ENCODE results near the gene ZNF487.
"Not testable (repeated sequence)": the region's sequence is repeated elsewhere in the genome, so short reads cannot be mapped to it uniquely, and the experiment has no call there.

ZNF487 gene

GRCh38 chr10:43430926-43431663, 5.8 kb upstream of the ZNF487 start:
- H3K36me3 ChIP-seq (ENCODE audit: control insufficient read depth in 1 of 2, insufficient read depth in 2 of 2, low read length in 2 of 2) = no peaks in the 10 kb centered on the region
- H3K9ac ChIP-seq (ENCODE audit: low read depth in 1 of 2, low read length in 2 of 2) = no peak overlapping the region
- H3K4me3 ChIP-seq (ENCODE audit: low read depth in 1 of 2, low read length in 2 of 2) = no peak overlapping the region
- no peaks in the 10 kb centered on the region for H3K27me3 ChIP-seq (ENCODE audit: control insufficient read depth in 1 of 2, insufficient read depth in 2 of 2, low read length in 2 of 2)
- H3K27ac ChIP-seq (ENCODE audit: low read depth, low read length) = no peak overlapping the region
- no peaks in the 10 kb centered on the region for H3K4me1 ChIP-seq (ENCODE audit: control insufficient read depth in 1 of 2, insufficient read depth in 2 of 2, low read length in 2 of 2)
- H3K9me3 ChIP-seq (ENCODE audit: control insufficient read depth in 1 of 2, low read length in 2 of 2) = no peaks in the 10 kb centered on the region

GRCh38 chr10:43437141-43437870, 395 bp downstream of the ZNF487 start:
- peak overlapping the region; percentile 93 to 98 for H3K9ac ChIP-seq (ENCODE audit: low read depth in 1 of 2, low read length in 2 of 2)
- H3K9me3 ChIP-seq (ENCODE audit: control insufficient read depth in 1 of 2, low read length in 2 of 2) = no peaks in the 10 kb centered on the region
- H3K27me3 ChIP-seq (ENCODE audit: control insufficient read depth in 1 of 2, insufficient read depth in 2 of 2, low read length in 2 of 2) = no peaks in the 10 kb centered on the region
- peak overlapping the region; percentile 99 for H3K27ac ChIP-seq (ENCODE audit: low read depth, low read length)
- H3K4me3 ChIP-seq (ENCODE audit: low read depth in 1 of 2, low read length in 2 of 2) = peak overlapping the region; percentile 92 to 95
- H3K4me1 ChIP-seq (ENCODE audit: control insufficient read depth in 1 of 2, insufficient read depth in 2 of 2, low read length in 2 of 2) = peaks cover 0 to 4% of the 10 kb centered on the region in 2 donors
- no peaks in the 10 kb centered on the region for H3K36me3 ChIP-seq (ENCODE audit: control insufficient read depth in 1 of 2, insufficient read depth in 2 of 2, low read length in 2 of 2)

GRCh38 chr10:43440463-43441134, 3.7 kb downstream of the ZNF487 start:
- Histone ChIP-seq H3K36me3 (ENCODE audit: control insufficient read depth in 1 of 2, insufficient read depth in 2 of 2, low read length in 2 of 2) (no peaks in the 10 kb centered on the region), H3K9ac (ENCODE audit: low read depth in 1 of 2, low read length in 2 of 2) (no peak overlapping the region), H3K4me3 (ENCODE audit: low read depth in 1 of 2, low read length in 2 of 2) (no peak overlapping the region), H3K27me3 (ENCODE audit: control insufficient read depth in 1 of 2, insufficient read depth in 2 of 2, low read length in 2 of 2) (no peaks in the 10 kb centered on the region), H3K27ac (ENCODE audit: low read depth, low read length) (no peak overlapping the region), H3K4me1 (ENCODE audit: control insufficient read depth in 1 of 2, insufficient read depth in 2 of 2, low read length in 2 of 2) (peaks cover 0 to 4% of the 10 kb centered on the region in 2 donors), H3K9me3 (ENCODE audit: control insufficient read depth in 1 of 2, low read length in 2 of 2) (no peaks in the 10 kb centered on the region)

GRCh38 chr10:43444323-43444722, 7.4 kb downstream of the ZNF487 start:
- Histone ChIP-seq H3K9ac (ENCODE audit: low read depth in 1 of 2, low read length in 2 of 2) (no peak overlapping the region), H3K27ac (ENCODE audit: low read depth, low read length) (no peak overlapping the region), H3K4me3 (ENCODE audit: low read depth in 1 of 2, low read length in 2 of 2) (no peak overlapping the region), H3K9me3 (ENCODE audit: control insufficient read depth in 1 of 2, low read length in 2 of 2) (no peaks in the 10 kb centered on the region), H3K27me3 (ENCODE audit: control insufficient read depth in 1 of 2, insufficient read depth in 2 of 2, low read length in 2 of 2) (no peaks in the 10 kb centered on the region), H3K36me3 (ENCODE audit: control insufficient read depth in 1 of 2, insufficient read depth in 2 of 2, low read length in 2 of 2) (no peaks in the 10 kb centered on the region), H3K4me1 (ENCODE audit: control insufficient read depth in 1 of 2, insufficient read depth in 2 of 2, low read length in 2 of 2) (no peaks in the 10 kb centered on the region)

GRCh38 chr10:43444897-43445466, 8.1 kb downstream of the ZNF487 start:
- no peaks in the 10 kb centered on the region for H3K9me3 ChIP-seq (ENCODE audit: control insufficient read depth in 1 of 2, low read length in 2 of 2)
- no peak overlapping the region for H3K27ac ChIP-seq (ENCODE audit: low read depth, low read length)
- H3K27me3 ChIP-seq (ENCODE audit: control insufficient read depth in 1 of 2, insufficient read depth in 2 of 2, low read length in 2 of 2) = no peaks in the 10 kb centered on the region
- H3K36me3 ChIP-seq (ENCODE audit: control insufficient read depth in 1 of 2, insufficient read depth in 2 of 2, low read length in 2 of 2) = no peaks in the 10 kb centered on the region
- H3K4me1 ChIP-seq (ENCODE audit: control insufficient read depth in 1 of 2, insufficient read depth in 2 of 2, low read length in 2 of 2) = no peaks in the 10 kb centered on the region
- no peak overlapping the region for H3K4me3 ChIP-seq (ENCODE audit: low read depth in 1 of 2, low read length in 2 of 2)
- no peak overlapping the region for H3K9ac ChIP-seq (ENCODE audit: low read depth in 1 of 2, low read length in 2 of 2)

GRCh38 chr10:43446219-43447017, 9.5 kb downstream of the ZNF487 start:
- H3K4me3 ChIP-seq (ENCODE audit: low read depth in 1 of 2, low read length in 2 of 2); H3K9me3 ChIP-seq (ENCODE audit: control insufficient read depth in 1 of 2, low read length in 2 of 2); H3K36me3 ChIP-seq (ENCODE audit: control insufficient read depth in 1 of 2, insufficient read depth in 2 of 2, low read length in 2 of 2); H3K9ac ChIP-seq (ENCODE audit: low read depth in 1 of 2, low read length in 2 of 2); H3K27me3 ChIP-seq (ENCODE audit: control insufficient read depth in 1 of 2, insufficient read depth in 2 of 2, low read length in 2 of 2); H3K27ac ChIP-seq (ENCODE audit: low read depth, low read length); H3K4me1 ChIP-seq (ENCODE audit: control insufficient read depth in 1 of 2, insufficient read depth in 2 of 2, low read length in 2 of 2): not testable (repeated sequence)

- Histone ChIP-seq H3K36me3 (ENCODE audit: control insufficient read depth in 1 of 2, insufficient read depth in 2 of 2, low read length in 2 of 2) (no peaks in the 10 kb centered on the region), H3K27me3 (ENCODE audit: control insufficient read depth in 1 of 2, insufficient read depth in 2 of 2, low read length in 2 of 2) (no peaks in the 10 kb centered on the region), H3K4me3 (ENCODE audit: low read depth in 1 of 2, low read length in 2 of 2) (no peak overlapping the region), H3K9me3 (ENCODE audit: control insufficient read depth in 1 of 2, low read length in 2 of 2) (no peaks in the 10 kb centered on the region), H3K27ac (ENCODE audit: low read depth, low read length) (no peak overlapping the region), H3K9ac (ENCODE audit: low read depth in 1 of 2, low read length in 2 of 2) (no peak overlapping the region), H3K4me1 (ENCODE audit: control insufficient read depth in 1 of 2, insufficient read depth in 2 of 2, low read length in 2 of 2) (peaks cover 0 to 5% of the 10 kb centered on the region in 2 donors)
These were observed 11.8 kb downstream of the ZNF487 start for GRCh38 chr10:43448742-43449141.

GRCh38 chr10:43452356-43452914, 15.5 kb downstream of the ZNF487 start:
- Histone ChIP-seq H3K9ac (ENCODE audit: low read depth in 1 of 2, low read length in 2 of 2) (no peak overlapping the region), H3K27ac (ENCODE audit: low read depth, low read length) (no peak overlapping the region), H3K4me1 (ENCODE audit: control insufficient read depth in 1 of 2, insufficient read depth in 2 of 2, low read length in 2 of 2) (peaks cover 10 to 19% of the 10 kb centered on the region in 2 donors), H3K36me3 (ENCODE audit: control insufficient read depth in 1 of 2, insufficient read depth in 2 of 2, low read length in 2 of 2) (no peaks in the 10 kb centered on the region), H3K4me3 (ENCODE audit: low read depth in 1 of 2, low read length in 2 of 2) (no peak overlapping the region), H3K9me3 (ENCODE audit: control insufficient read depth in 1 of 2, low read length in 2 of 2) (no peaks in the 10 kb centered on the region), H3K27me3 (ENCODE audit: control insufficient read depth in 1 of 2, insufficient read depth in 2 of 2, low read length in 2 of 2) (no peaks in the 10 kb centered on the region)

GRCh38 chr10:43453266-43453831, 16.4 kb downstream of the ZNF487 start:
- Histone ChIP-seq H3K9ac (ENCODE audit: low read depth in 1 of 2, low read length in 2 of 2) (no peak overlapping the region), H3K27ac (ENCODE audit: low read depth, low read length) (no peak overlapping the region), H3K27me3 (ENCODE audit: control insufficient read depth in 1 of 2, insufficient read depth in 2 of 2, low read length in 2 of 2) (no peaks in the 10 kb centered on the region)

More at GRCh38 chr10:43453266-43453831, 16.4 kb downstream of the ZNF487 start:
- Histone ChIP-seq H3K9me3 (ENCODE audit: control insufficient read depth in 1 of 2, low read length in 2 of 2) (no peaks in the 10 kb centered on the region), H3K36me3 (ENCODE audit: control insufficient read depth in 1 of 2, insufficient read depth in 2 of 2, low read length in 2 of 2) (no peaks in the 10 kb centered on the region), H3K4me1 (ENCODE audit: control insufficient read depth in 1 of 2, insufficient read depth in 2 of 2, low read length in 2 of 2) (peaks cover 10 to 19% of the 10 kb centered on the region in 2 donors), H3K4me3 (ENCODE audit: low read depth in 1 of 2, low read length in 2 of 2) (no peak overlapping the region)
